NCI-H345 treated with DMSO at 0.1 percent for 48 hours (cell line): ENCODE measurements around the gene FGF9.

Experiments
- DNase-seq: peaks from one replicate; lab custom pipeline; 2025; ENCODE audit not compliant: unreplicated experiment; lab: John Stamatoyannopoulos, UW

Gene FGF9

DNA sequence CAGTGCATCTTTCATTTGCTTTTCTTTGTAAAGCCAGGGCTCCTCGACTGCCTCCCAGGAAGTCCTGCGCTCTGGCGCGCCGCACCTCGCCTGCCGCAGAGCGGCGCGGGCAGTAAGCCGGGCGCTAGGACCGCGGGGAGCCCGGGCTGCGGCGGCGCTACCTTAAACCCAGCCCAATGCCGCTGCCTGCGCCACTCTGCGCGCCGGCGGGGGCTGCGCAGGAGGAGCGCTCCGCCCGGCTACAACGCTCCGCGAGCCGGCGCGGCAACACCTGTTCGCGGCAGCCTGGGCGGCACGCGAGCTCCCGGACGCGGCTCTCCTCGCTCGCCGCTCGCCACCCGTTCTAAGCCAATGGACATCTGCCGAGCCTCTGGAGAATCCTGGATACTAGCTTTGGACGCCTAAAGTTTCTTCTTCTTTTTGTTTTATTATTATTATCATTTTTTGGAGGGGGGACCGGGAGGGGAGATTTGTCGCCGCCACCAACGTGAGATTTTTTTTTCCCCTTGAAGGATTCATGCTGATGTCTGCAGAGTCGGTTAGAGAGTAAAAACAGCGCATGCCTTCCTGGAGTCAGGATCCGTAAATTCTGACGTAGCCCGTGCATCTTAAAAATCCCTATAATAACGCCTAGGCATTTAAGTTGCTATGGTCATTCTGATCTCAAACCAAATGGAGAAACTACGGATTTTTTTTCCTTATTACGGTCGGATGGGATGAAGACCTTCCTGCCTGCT, at the start of gene FGF9:
Gene FGF9, plus strand, starts transcription at position 191 of the 737 bp plus-strand sequence. CDS start 840 bp downstream, outside the sequence.
- DNase-seq: peak; percentile 66

DNA sequence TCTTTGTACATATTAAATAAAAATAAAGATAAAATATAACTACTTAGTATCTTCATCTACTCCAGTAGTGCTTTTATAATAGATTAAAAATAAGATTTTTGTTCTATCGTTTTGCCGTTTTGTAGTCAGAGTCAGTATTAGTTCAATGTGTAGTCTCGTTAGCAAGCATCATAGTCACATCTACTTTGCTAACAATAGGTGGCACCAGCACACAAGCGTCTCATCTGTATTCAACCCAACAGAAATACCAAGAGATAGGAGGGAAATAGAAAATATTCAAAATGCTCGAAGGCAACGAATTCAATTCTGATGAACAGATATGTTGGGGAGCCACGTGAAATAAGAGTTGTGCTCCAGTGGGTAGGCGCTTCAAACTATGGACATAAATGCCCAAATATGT, 45.5 kb upstream of the FGF9 start:
- DNase-seq: peak; percentile 12

- DNase-seq: no peak
Measured at GRCh38 chr13:21632196-21632595, 38.7 kb upstream of the FGF9 start.

DNA sequence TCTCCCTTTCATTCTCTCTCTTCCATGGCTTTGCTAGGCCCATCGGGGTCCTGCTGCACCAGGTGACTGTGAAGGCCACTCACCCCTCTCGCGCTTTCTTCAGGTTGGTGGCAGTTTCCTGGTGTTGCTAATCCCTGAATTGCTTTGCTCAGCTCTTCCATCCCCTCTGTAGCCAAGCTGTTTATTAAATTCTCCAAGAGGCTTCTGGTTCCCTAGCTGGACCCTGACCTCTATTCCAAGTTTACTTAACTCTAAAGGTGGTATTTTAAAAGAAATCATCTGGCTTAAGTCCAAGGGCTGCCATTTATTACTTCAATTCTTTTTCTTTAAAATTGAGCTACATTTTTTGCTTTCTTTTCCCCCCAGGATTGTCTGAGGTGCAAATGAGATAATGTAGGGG, 34.2 kb upstream of the FGF9 start:
- peak; percentile 3 for DNase-seq

DNA sequence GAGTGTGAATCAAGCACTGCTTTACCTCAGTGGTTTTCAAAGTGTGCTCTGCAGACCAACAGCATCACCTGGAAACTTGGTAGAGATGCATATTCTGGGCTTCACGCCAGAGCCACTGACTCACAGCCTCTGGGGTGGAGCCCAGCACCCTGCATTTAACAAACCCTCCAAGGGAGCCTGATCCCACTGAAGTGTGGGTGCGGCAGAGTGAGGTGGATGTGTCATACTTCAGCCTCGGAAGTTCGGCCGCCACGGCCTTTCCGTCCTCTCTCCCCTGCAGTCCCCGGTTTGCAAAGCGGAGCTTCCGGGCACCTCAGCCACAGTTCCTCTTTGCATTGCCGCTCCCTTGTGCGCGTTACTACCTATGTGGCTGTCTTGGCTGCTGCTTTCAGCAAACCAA, 33.6 kb upstream of the FGF9 start:
- DNase-seq: peak; percentile 62

DNA sequence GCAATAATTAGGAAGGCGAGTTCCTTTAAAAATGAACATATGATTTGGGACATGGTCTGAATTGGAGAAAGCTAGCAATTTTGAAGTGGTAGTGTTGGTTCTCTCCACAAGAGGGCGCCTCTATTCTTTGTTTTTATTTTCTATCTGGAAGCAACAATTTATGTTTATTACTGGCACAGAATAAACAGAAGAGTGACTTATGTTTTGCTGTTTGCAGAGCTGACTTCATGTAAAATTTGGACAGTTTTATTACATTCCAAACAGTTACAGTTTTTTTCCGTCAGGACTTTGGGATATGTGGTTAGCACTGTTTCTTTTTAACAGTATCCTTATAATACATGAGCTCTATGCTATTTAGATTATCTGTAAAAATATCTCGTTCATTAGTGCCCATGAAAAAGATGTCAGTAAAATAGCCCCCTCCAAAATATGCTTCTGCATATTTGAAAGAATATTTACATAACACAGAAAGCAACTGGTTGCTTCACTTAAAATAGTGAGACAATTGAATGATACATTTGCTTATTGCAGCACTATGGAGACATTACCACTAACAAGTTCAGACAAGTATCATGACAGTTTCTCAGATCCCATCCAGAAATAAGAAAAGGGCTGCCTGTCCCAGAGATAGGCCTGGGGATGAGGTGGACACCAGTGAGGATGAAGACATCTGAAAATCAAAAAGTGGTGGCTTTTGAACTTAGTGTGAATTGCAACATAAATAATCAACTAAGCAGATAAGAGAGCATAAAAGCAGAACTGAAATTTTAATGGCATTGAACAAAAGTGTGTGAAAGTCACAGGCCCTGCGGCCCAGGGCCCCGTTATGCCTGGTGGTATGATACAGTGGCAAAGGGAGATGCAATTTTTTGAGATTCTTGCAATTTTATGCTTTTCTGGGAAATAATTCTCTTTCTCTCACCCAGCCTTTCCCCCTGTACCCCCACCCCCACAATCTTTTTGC, 32.3 kb upstream of the FGF9 start:
- DNase-seq: peak; percentile 10

DNA sequence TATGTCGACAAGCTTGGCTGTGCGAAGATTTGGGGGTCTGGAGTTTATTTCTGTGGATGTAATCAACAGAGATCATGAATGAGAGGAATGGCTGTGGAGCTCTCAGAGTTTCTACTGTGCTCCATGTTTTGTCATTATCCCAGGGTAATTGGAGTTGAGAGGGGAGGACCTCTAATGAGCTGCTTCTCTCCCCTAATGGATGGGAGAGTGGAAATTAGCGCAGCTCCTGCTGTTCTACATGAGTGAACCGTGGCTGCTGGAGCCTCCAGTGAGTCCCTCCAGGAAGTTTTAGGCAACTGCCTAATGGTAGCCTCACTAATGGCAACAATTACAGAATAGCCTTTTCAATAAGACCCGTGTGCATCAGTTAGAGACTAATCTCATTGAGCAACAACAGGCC, 31.3 kb upstream of the FGF9 start:
- no peak for DNase-seq

DNA sequence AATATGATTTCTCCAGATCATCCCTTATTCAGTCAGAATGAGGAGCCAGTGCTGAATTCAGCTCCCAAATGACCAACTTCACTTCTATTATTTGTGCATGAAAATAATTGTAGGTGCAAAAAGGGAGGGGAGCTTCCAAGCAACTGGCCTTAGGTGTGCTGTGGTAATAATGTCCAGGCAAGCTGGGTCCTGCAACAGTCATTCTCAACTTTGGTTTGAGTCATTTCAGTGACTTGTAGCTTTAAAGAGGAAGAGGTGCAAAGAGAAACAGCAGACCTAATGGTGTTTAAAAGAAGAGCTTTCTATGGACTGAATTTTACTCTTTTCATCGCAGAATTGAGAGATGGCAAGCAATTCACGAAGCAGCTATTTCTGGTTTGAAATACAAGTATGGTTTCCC, 29.2 kb upstream of the FGF9 start:
- no peak for DNase-seq

- no peak for DNase-seq
Measured at GRCh38 chr13:21657538-21657937, 13.3 kb upstream of the FGF9 start.

- no peak for DNase-seq
Measured at GRCh38 chr13:21659087-21659486, 11.8 kb upstream of the FGF9 start.

DNA sequence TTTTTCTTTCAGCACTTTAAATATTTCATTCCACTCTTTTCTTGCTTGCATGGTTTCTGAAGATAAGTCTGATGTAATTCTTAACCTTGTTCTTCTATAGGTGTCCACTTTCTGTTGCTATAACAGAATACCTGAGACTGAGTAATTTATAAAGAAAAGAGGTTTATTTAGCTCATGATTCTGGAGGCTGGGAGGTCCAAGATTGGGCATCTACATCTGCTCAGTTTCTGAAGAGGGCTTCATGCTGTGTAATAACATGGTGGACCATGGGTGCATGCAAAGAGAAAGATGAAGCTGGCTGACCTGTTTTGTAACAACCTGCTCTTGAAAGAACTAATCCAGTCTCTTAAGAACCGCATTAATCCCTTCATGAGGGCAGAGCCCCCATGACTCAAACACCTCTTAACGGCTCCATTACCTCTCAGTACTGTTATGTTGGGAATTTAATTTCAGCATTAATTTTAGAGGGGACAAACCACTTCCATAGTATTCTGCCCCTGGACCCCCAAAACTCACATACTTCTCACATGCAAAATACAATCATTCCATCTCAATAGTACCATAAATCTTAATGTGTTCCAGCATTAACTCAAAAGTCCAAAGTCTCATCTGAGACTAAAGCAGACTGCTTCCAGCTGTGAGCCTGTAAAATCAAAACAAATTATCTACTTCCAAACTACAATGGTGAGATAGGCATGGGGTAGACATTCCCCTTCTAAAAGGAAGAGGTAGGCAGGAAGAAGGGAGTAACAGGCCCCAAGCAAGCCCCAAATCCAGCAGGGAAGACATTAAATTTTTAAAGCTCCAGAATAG, 9.6 kb upstream of the FGF9 start:
- no peak for DNase-seq

GRCh38 chr13:21663197-21663596, 7.7 kb upstream of the FGF9 start:
- peak; percentile 88 for DNase-seq

GRCh38 chr13:21668732-21669275, 2.1 kb upstream of the FGF9 start:
- DNase-seq: no peak

- peak; percentile 49 for DNase-seq
Measured at GRCh38 chr13:21670006-21670882, 629 bp upstream of the FGF9 start.

GRCh38 chr13:21671620-21672286, 880 bp downstream of the FGF9 start:
- DNase-seq: no peak

- no peak for DNase-seq
Measured at GRCh38 chr13:21672287-21672680, 1.4 kb downstream of the FGF9 start.

DNA sequence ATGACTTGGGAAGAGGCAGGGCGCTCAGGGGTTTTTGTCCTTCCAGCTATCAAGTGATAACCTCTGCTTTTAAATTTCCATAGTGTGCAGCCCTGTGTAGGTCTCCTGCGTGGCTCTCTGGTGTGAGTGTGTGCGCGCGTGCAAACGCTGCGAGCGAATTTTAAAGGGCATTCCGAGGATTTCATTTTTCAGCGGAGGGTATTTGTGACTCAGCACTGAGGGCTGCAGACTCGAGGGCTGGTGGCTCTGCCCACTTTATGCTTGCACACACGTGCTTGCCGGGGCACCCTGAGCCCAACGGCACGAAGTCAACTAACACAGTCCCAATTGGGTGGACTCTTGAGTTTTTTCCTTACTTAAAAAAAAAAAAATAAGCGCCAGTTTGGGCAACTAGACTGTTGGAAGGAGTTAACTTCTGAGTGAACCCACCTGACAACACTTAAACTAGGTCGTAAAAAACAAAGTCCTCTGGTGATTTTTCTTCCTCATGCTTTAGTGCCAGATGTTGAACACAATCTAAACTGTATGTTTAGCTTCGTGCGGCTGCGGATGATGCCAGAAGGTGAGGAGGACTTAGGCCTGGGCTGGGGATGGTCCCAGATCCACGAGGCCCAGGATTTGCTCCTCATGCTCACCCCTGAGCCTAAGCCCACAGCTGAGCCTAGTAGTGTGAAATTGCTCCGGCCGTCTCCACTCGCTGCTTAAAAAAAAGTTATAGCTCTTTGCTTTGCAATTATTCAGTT, 2.1 kb downstream of the FGF9 start:
- no peak for DNase-seq

DNA sequence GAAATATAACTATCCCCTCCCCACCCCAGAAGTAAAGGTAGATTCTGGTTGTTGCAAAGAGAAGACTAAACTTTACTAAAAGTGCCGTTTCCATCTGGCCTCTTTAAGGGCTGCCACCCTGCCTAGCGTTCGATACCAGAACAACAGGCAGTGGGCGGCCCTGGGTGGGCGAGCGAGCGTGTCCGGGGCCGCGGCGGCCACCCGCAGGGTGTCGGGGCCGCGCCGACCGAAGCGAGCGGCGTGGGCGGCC, 2.6 kb downstream of the FGF9 start:
- peak; percentile 22 for DNase-seq
